ENCODE results near the gene ZIC5.
"Not testable (repeated sequence)": the region's sequence is repeated elsewhere in the genome, so short reads cannot be mapped to it uniquely, and the experiment has no call there.

ZIC5 gene

GRCh38 chr13:99956473-99957349, 14.9 kb downstream of the ZIC5 start:
- no peak for DNase-seq (ENCODE audit: low read depth)
- no peak for TF ChIP-seq CTCF (IDR thresholded peaks at IDR 0.05; ENCODE audit: control insufficient read depth, extremely low read depth, insufficient read depth)
- H3K4me3 ChIP-seq (ENCODE audit: low read depth, low read length), result no peak overlapping the region

- TF ChIP-seq CTCF (IDR thresholded peaks at IDR 0.05; ENCODE audit: control insufficient read depth, extremely low read depth, insufficient read depth), result no peak
- no peak for DNase-seq (ENCODE audit: low read depth)
- H3K4me3 ChIP-seq (ENCODE audit: low read depth, low read length), result no peak overlapping the region
These were observed 15.7 kb downstream of the ZIC5 start for GRCh38 chr13:99955747-99956472.

- no peak overlapping the region for H3K4me3 ChIP-seq (ENCODE audit: low read depth, low read length)
- DNase-seq (ENCODE audit: low read depth), result no peak
- TF ChIP-seq CTCF (IDR thresholded peaks at IDR 0.05; ENCODE audit: control insufficient read depth, extremely low read depth, insufficient read depth), result no peak
These were observed 16.3 kb downstream of the ZIC5 start for GRCh38 chr13:99955107-99955746.

GRCh38 chr13:99953138-99953755, 18.3 kb downstream of the ZIC5 start:
- TF ChIP-seq CTCF (IDR thresholded peaks at IDR 0.05; ENCODE audit: control insufficient read depth, extremely low read depth, insufficient read depth), result no peak
- no peak overlapping the region for H3K4me3 ChIP-seq (ENCODE audit: low read depth, low read length)
- DNase-seq (ENCODE audit: low read depth), result no peak

- DNase-seq (ENCODE audit: low read depth); H3K4me3 ChIP-seq (ENCODE audit: low read depth, low read length): not testable (repeated sequence)
These were observed 19.9 kb downstream of the ZIC5 start for GRCh38 chr13:99951666-99952065.

GRCh38 chr13:99949679-99950413, 21.7 kb downstream of the ZIC5 start:
- no peak for DNase-seq (ENCODE audit: low read depth)
- no peak overlapping the region for H3K4me3 ChIP-seq (ENCODE audit: low read depth, low read length)
- no peak for TF ChIP-seq CTCF (IDR thresholded peaks at IDR 0.05; ENCODE audit: control insufficient read depth, extremely low read depth, insufficient read depth)
